ENCODE results near the gene RPTOR.

The RPTOR gene

DNA sequence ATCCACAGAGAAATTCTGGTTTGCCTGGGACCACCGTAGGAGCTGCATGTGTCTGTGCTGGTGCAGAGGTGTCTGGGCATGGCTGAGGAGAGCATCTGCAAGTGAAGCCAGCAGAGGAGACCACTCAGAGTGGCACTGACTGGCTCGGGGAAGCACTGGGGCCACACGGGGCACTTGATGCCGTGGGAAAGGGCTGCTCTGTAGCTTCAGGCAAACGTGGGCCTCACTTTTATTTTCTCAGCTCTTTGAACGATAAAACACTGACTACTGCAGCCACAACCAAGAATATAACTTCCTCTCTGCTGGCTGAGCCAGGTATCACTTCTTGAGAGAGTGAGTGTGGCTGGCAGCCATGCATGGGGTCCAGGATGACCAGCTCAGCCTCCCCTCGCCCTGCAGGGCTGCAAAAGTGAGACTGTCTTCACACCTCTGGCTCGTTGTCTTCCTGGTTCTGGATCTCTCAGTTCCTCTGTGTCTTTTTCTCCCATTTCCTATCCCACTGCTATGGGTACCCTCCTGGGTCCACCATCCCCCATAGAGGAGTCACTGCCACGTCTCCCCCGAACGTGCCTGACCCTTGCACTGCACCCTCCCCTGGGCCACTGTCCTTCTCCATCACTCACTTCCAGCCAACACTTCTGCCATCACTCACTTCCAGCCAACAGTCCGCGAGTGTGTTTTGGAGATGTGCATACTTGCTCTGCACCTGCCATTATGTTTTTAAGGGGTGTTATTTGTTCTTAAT is 245.6 kb downstream of the RPTOR start:
- DNase-seq, result peak; percentile 67
- Histone ChIP-seq H3K27me3 (replicated peaks) (no peaks in the 10 kb centered on the region), H3K36me3 (replicated peaks) (no peaks in the 10 kb centered on the region), H3K4me3 (ENCODE audit: low read depth, low read length) (no peak overlapping the region), H3K27ac (peak overlapping the region; percentile 97)
- TF ChIP-seq CTCF (IDR thresholded peaks at IDR 0.05; ENCODE audit: low read depth, low read length, missing control alignments), result no peak
- in situ Hi-C loops (cut with HindIII; ENCODE audit: low pct_ligation_motif_present, low sequenced_read_pairs), result no loop called here

DNA sequence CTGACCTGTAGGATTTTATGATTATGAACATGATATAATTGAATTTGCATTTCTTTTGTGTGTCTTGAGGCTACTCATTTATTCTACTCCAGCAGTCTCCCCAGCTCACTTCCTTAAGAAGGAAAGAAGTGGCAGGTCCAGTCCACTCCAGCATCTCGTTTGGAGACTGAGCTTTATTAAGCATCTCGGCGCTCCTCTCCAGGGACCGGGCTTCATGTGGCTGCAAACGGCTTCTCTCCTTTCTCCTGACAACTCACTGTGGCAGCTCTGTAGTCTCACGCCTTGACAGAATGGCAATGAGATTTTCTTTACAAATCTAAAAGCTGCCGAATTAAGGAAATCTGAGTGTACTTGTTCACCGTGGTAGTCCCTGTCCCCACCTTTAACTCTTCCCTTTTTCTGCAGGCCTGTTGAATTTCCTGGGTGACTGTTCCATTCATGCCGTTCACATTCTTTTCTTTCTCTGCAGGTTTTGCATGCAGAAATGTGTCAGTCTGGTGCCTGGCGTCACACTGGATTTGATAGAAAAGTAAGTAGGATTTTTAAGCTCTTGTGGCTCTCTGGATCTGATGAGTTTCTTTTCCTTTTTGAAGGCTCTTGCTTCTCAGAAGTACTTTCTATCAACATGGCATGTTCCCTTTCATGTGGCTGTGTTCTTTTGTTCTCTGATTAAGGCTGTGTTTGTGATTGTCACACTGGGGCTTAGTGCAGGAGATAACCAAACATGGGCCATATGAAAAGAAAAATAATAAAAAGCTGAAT is 246.5 kb downstream of the RPTOR start:
- Histone ChIP-seq H3K36me3 (replicated peaks) (no peaks in the 10 kb centered on the region), H3K27ac (peak overlapping the region; percentile 97), H3K27me3 (replicated peaks) (no peaks in the 10 kb centered on the region), H3K4me3 (ENCODE audit: low read depth, low read length) (no peak overlapping the region)
- TF ChIP-seq CTCF (IDR thresholded peaks at IDR 0.05; ENCODE audit: low read depth, low read length, missing control alignments), result no peak
- in situ Hi-C loops (cut with HindIII; ENCODE audit: low pct_ligation_motif_present, low sequenced_read_pairs), result no loop called here
- peak; percentile 18 for DNase-seq

- peak overlapping the region; percentile 97 for H3K27ac ChIP-seq
- no peaks in the 10 kb centered on the region for H3K27me3 ChIP-seq (replicated peaks)
- H3K36me3 ChIP-seq (replicated peaks), result no peaks in the 10 kb centered on the region
- in situ Hi-C loops (cut with HindIII; ENCODE audit: low pct_ligation_motif_present, low sequenced_read_pairs), result no loop called here
- no peak for TF ChIP-seq CTCF (IDR thresholded peaks at IDR 0.05; ENCODE audit: low read depth, low read length, missing control alignments)
- peak; percentile 99 for DNase-seq
- no peak overlapping the region for H3K4me3 ChIP-seq (ENCODE audit: low read depth, low read length)
Measured at GRCh38 chr17:80791758-80792284, 247.2 kb downstream of the RPTOR start.

DNA sequence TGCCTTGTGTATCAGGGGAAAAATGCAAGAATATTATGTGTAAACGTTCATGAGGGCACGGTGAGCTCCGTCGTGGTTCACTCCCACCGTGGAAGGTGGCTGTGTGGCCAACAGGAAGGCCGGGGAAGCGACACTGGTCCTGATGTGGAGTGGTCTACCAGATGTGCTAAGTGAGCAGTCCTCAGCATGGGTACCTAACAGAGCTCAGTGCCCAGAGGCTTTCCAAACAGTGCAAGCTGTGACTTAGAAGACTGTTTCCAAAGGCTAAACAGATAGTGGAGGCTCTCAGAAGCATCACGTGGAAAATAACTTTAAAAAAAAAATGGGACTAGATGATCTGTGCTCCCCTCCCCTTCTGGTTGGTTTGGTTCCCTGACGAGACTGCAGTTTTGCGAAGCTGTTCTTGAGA is 247.7 kb downstream of the RPTOR start:
- peak; percentile 41 for DNase-seq
- Histone ChIP-seq H3K27ac (peak overlapping the region; percentile 97), H3K27me3 (replicated peaks) (no peaks in the 10 kb centered on the region), H3K36me3 (replicated peaks) (no peaks in the 10 kb centered on the region), H3K4me3 (ENCODE audit: low read depth, low read length) (no peak overlapping the region)
- in situ Hi-C loops (cut with HindIII; ENCODE audit: low pct_ligation_motif_present, low sequenced_read_pairs), result no loop called here
- TF ChIP-seq CTCF (IDR thresholded peaks at IDR 0.05; ENCODE audit: low read depth, low read length, missing control alignments), result no peak

DNA sequence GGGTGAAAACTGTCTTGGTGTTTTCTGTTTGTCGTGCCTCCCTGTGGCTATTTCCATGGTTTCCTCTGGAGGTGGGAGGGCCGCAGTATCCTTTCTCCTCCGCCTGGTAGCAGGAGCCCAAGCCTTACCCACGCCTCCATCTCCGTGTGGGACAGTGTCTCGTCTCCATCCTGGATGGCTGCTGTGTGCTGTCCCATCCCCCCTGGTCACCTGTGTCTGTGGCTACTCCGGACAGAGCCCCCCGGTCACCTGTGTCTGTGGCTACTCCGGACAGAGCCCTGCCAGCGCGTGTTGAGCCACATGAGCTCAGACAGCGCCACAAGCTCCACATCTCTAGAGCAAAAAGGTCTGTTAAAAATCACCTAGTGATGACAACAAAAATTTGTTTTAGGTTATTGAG is 248.8 kb downstream of the RPTOR start:
- in situ Hi-C loops (cut with HindIII; ENCODE audit: low pct_ligation_motif_present, low sequenced_read_pairs), result no loop called here
- no peak for DNase-seq
- Histone ChIP-seq H3K36me3 (replicated peaks) (no peaks in the 10 kb centered on the region), H3K4me3 (ENCODE audit: low read depth, low read length) (no peak overlapping the region), H3K27ac (peak overlapping the region; percentile 97), H3K27me3 (replicated peaks) (no peaks in the 10 kb centered on the region)
- TF ChIP-seq CTCF (IDR thresholded peaks at IDR 0.05; ENCODE audit: low read depth, low read length, missing control alignments), result no peak
